ENCODE data around the gene EMILIN2.

The EMILIN2 gene

GRCh38 chr18:2916184-2916583 lies 69.4 kb downstream of the EMILIN2 start:
- DNase-seq (ENCODE audit: low read depth) = no peak

GRCh38 chr18:2917259-2918047 lies 70.6 kb downstream of the EMILIN2 start:
- DNase-seq (ENCODE audit: low read depth) = no peak

GRCh38 chr18:2918761-2919550 lies 72.2 kb downstream of the EMILIN2 start:
- DNase-seq (ENCODE audit: low read depth) = no peak

- no peak for DNase-seq (ENCODE audit: low read depth)
Measured at GRCh38 chr18:2919600-2919999, 72.8 kb downstream of the EMILIN2 start.

GRCh38 chr18:2920027-2920426 lies 73.2 kb downstream of the EMILIN2 start:
- DNase-seq (ENCODE audit: low read depth) = no peak

- no peak for DNase-seq (ENCODE audit: low read depth)
Measured at GRCh38 chr18:2920546-2921343, 73.9 kb downstream of the EMILIN2 start.

- DNase-seq (ENCODE audit: low read depth) = no peak
Measured at GRCh38 chr18:2921778-2922177, 75.0 kb downstream of the EMILIN2 start.

- DNase-seq (ENCODE audit: low read depth) = no peak
Measured at GRCh38 chr18:2923464-2923863, 76.7 kb downstream of the EMILIN2 start.

- DNase-seq (ENCODE audit: low read depth) = no peak
Measured at GRCh38 chr18:2924920-2925319, 78.1 kb downstream of the EMILIN2 start.

- no peak for DNase-seq (ENCODE audit: low read depth)
Measured at GRCh38 chr18:2926528-2926927, 79.7 kb downstream of the EMILIN2 start.

GRCh38 chr18:2927745-2928144 lies 80.9 kb downstream of the EMILIN2 start:
- no peak for DNase-seq (ENCODE audit: low read depth)

- DNase-seq (ENCODE audit: low read depth) = peak; percentile 44
Measured at GRCh38 chr18:2932247-2933181, 85.7 kb downstream of the EMILIN2 start.

GRCh38 chr18:2933995-2934394 lies 87.2 kb downstream of the EMILIN2 start:
- no peak for DNase-seq (ENCODE audit: low read depth)

- no peak for DNase-seq (ENCODE audit: low read depth)
Measured at GRCh38 chr18:2935438-2936192, 88.8 kb downstream of the EMILIN2 start.

- DNase-seq (ENCODE audit: low read depth) = no peak
Measured at GRCh38 chr18:2939317-2939716, 92.5 kb downstream of the EMILIN2 start.

GRCh38 chr18:2948038-2948437 lies 101.2 kb downstream of the EMILIN2 start:
- no peak for DNase-seq (ENCODE audit: low read depth)

- no peak for DNase-seq (ENCODE audit: low read depth)
Measured at GRCh38 chr18:2952605-2953004, 105.8 kb downstream of the EMILIN2 start.

GRCh38 chr18:2953935-2954653 lies 107.3 kb downstream of the EMILIN2 start:
- no peak for DNase-seq (ENCODE audit: low read depth)

- no peak for DNase-seq (ENCODE audit: low read depth)
Measured at GRCh38 chr18:2954869-2955645, 108.3 kb downstream of the EMILIN2 start.
